Panc1 (cell line): Measurements from ENCODE around the gene XRCC2. TPM values are rescaled to one million over a fixed set of nuclear protein-coding genes. Genes with fewer than 3 reads are reported as not detected.

Experiments
- ATAC-seq: fragments of 200-7000 bp; cut with Tn5 transposase; 2 replicates; pipeline ENCODE4 v1.9.1; 2020; ENCODE audit warnings: mild to moderate bottlenecking, moderate library complexity
- BruUV-seq: library from RNA; stranded (reverse); fragments of 400-500 nt; replicated peaks from 2 replicates; lab custom pipeline; 2021; lab: Mats Ljungman, UMichigan
- CTCF ChIA-PET: fragments of 300-600 bp; sonication (Branson Sonifier 250); formaldehyde crosslinking; loops from one replicate; lab custom pipeline; 2022; ENCODE audit warnings: antibody characterized with exemption; lab: Charles Lee
- POLR2A ChIA-PET: fragments of 300-600 bp; sonication (Branson Sonifier 250); formaldehyde crosslinking; loops from one replicate; lab custom pipeline; 2022; ENCODE audit warnings: antibody characterized with exemption; lab: Charles Lee
- DNase-seq: peaks from one replicate; pipeline ENCODE4 v3.0.0-alpha.2; 2010; ENCODE audit warnings: low read depth, low spot score
- H3K27ac ChIP-seq: 2 replicates; pipeline ENCODE4 v1.5.1; 2011; ENCODE audit warnings: mild to moderate bottlenecking, low read length, inconsistent platforms
- H3K27me3 ChIP-seq: fragments of 200-500 bp; sonication (Bioruptor generic); 2 replicates; pipeline ENCODE4 v1.6.0; 2014; ENCODE audit warnings: low read length, inconsistent platforms; ENCODE audit not compliant: control insufficient read depth, insufficient read depth
- H3K36me3 ChIP-seq: fragments of 200-500 bp; sonication (Bioruptor generic); 2 replicates; pipeline ENCODE4 v1.5.1; 2014; ENCODE audit warnings: inconsistent platforms, mild to moderate bottlenecking, low read length, moderate library complexity; ENCODE audit not compliant: control insufficient read depth, insufficient read depth
- H3K4me1 ChIP-seq: 2 replicates; pipeline ENCODE4 v1.5.1; 2011; ENCODE audit warnings: inconsistent platforms, mild to moderate bottlenecking, low read length, moderate library complexity; ENCODE audit not compliant: control insufficient read depth, insufficient read depth
- H3K4me3 ChIP-seq, 2 experiments: 2 replicates each; pipeline ENCODE4 v1.5.1; 2011 to 2012; ENCODE audit warnings: low read depth in 2 of 2, low read length in 2 of 2, mild to moderate bottlenecking in 2 of 2, inconsistent platforms in 1 of 2, moderate library complexity in 1 of 2
- H3K9me3 ChIP-seq: fragments of 200-500 bp; sonication (Bioruptor generic); 2 replicates; pipeline ENCODE4 v1.5.1; 2014; ENCODE audit warnings: low read depth, mild to moderate bottlenecking, inconsistent platforms, low read length, moderate library complexity; ENCODE audit not compliant: control insufficient read depth, insufficient read depth
- CTCF ChIP-seq: fragments of 450-650 bp; IDR thresholded peaks from 2 replicates; pipeline ENCODE4 v1.5.1; 2017; ENCODE audit warnings: mild to moderate bottlenecking
- POLR2AphosphoS5 ChIP-seq: IDR thresholded peaks from 2 replicates; pipeline ENCODE4 v1.6.1; 2012; ENCODE audit warnings: mild to moderate bottlenecking, low read depth, low read length, moderate library complexity
- REST ChIP-seq, 2 experiments: IDR thresholded peaks; 2 replicates each; pipeline ENCODE4 v1.6.1; 2011 to 2012; ENCODE audit warnings: low read depth in 2 of 2, control low read depth in 1 of 2, low read length in 1 of 2, mild to moderate bottlenecking in 1 of 2, moderate library complexity in 1 of 2; ENCODE audit not compliant: insufficient read depth in 1 of 2
- SIN3A ChIP-seq: IDR thresholded peaks from 2 replicates; pipeline ENCODE4 v1.6.1; 2012; ENCODE audit warnings: low read depth, mild to moderate bottlenecking, low read length, moderate library complexity, borderline replicate concordance; ENCODE audit not compliant: insufficient read depth
- TCF7L2 ChIP-seq: IDR thresholded peaks from 2 replicates; pipeline ENCODE4 v1.6.1; 2011; ENCODE audit warnings: mild to moderate bottlenecking, low read depth, low read length, inconsistent platforms
- in situ Hi-C: cut with HindIII; loops from 2 replicates; pipeline ENCODE4 v1.10.0; 2016; ENCODE audit warnings: low sequenced_read_pairs, low pct_unique_long_range_greater_than_20kb
- intact Hi-C: fragments of 100-400 bp; cut with micrococcal nuclease; formaldehyde crosslinking; loops from one replicate; pipeline ENCODE4 v1.10.0; 2022; ENCODE audit not compliant: unreplicated experiment
- total RNA-seq: library from RNA; stranded (reverse); gene quantifications from one replicate; pipeline ENCODE4 v1.2.1, GENCODE V29; 2021; ENCODE audit not compliant: unreplicated experiment

Gene XRCC2
- total RNA-seq, 1 experiment from 2014 or later, result 10.3 TPM

GRCh38 chr7:152663931-152664330, 12.0 kb downstream of the XRCC2 start:
- ATAC-seq (peak; percentile 38; the same call in 1 of the 2 replicates), DNase-seq (no peak)
- H3K27me3 ChIP-seq, result no peaks in the 10 kb centered on the region
- CTCF ChIA-PET, result no interaction called here
- in situ Hi-C loops (no loop called here), intact Hi-C loops (no loop called here)
- no peak for TF ChIP-seq REST (IDR thresholded peaks at IDR 0.05; ENCODE audit: insufficient read depth in 1 of 2, low read depth in 2 of 2, low read length in 1 of 2)
- 0 out of 2 replicates have a peak, but pooled peaks have one; percentile 26 for TF ChIP-seq POLR2AphosphoS5
- no peak overlapping the region for H3K27ac ChIP-seq
- POLR2A ChIA-PET, result no interaction called here
- no TSS peak for BruUV-seq
- H3K4me1 ChIP-seq, result no peaks in the 10 kb centered on the region
- peaks cover 2% of the 10 kb centered on the region for H3K36me3 ChIP-seq
- H3K9me3 ChIP-seq, result no peaks in the 10 kb centered on the region
- H3K4me3 ChIP-seq, result no peak overlapping the region

- in situ Hi-C loops, result no loop called here
- intact Hi-C loops, result no loop called here
- DNase-seq (no peak), ATAC-seq (no peak)
- TF ChIP-seq SIN3A (no peak), CTCF (no peak), TCF7L2 (no peak), POLR2AphosphoS5 (no peak), REST (IDR thresholded peaks at IDR 0.05; ENCODE audit: insufficient read depth in 1 of 2, low read depth in 2 of 2, low read length in 1 of 2) (no peak)
- ChIA-PET POLR2A (no interaction called here), CTCF (no interaction called here)
- Histone ChIP-seq H3K4me1 (no peaks in the 10 kb centered on the region), H3K27me3 (no peaks in the 10 kb centered on the region), H3K9me3 (no peaks in the 10 kb centered on the region), H3K27ac (no peak overlapping the region), H3K4me3 (no peak overlapping the region), H3K36me3 (no peaks in the 10 kb centered on the region; the same call in 1 of the 2 replicates)
- no TSS peak for BruUV-seq
Measured at GRCh38 chr7:152663148-152663740, 12.7 kb downstream of the XRCC2 start.
